ENCODE results near the gene TYMP.

TYMP gene

DNA sequence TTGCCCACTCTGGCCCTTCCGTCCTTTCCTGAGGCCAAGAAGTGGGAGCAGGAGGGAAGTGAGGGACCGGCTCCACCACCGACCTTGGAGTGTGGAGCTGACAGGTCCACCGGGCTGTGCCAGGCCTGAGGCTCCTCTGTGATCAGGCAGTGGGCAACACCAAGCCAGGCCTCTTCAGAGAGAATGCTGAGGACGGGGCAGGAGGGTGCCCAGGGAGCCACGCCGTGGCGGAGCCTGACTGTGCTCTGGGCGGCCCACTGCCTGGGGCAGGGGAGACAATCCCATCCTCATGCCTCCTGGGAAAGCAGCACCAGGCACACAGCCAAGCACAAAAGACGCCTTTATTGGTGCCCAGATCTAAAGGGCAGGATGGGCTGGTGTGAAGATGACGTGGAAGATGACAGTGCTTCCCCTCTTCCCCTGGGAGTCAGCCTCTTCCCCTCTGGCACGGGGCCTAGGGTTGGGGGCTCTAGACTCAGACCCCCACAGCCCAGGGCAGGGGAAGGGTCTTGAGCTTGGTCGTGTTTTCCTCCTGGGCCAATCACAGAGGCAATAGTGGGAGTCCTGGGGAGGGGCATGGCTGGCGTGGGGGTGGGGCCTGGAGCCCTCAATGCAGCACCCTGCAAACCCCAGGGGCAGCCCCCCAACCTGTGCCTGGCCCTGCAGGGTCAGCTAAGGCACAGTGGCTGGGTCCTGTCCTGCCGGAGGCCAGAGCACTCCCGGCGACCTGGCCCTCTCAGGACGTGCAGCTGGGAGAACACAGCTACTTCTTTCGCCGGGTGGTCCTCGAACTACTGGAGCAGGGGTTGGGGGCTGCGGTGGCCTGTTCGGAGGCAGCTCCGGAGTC, 27.0 kb downstream of the TYMP start:
- Histone ChIP-seq H3K9me3 (ENCODE audit: control insufficient read depth, insufficient read depth, low read depth, low read length) (no peaks in the 10 kb centered on the region), H3K4me3 (ENCODE audit: low read depth, low read length) (no peak overlapping the region), H3K27ac (ENCODE audit: extremely low read depth, low read depth, low read length) (no peak overlapping the region), H3K4me1 (ENCODE audit: control insufficient read depth, insufficient read depth, low read length) (peaks cover 3% of the 10 kb centered on the region), H3K36me3 (ENCODE audit: control insufficient read depth in 2 of 2, insufficient read depth in 1 of 2, low read length in 2 of 2) (peaks cover 0 to 37% of the 10 kb centered on the region in 2 experiments; a peak in 1 of 3 replicates)
- no peak for TF ChIP-seq ZNF350 (tag by site-specific recombination; IDR thresholded peaks at IDR 0.05)
- ChIA-PET POLR2A (interaction anchor here (0.8 to 3.3 kb wide), 2 partner anchors 20 to 23 kb away, joined by 3 to 12 read pairs; partner anchors contain the start of gene SCO2), CTCF (interaction anchor here (0.6 to 1.1 kb wide), 2 partner anchors 23 to 64 kb away, joined by 3 to 5 read pairs; partner anchors contain the start of gene SCO2)

DNA sequence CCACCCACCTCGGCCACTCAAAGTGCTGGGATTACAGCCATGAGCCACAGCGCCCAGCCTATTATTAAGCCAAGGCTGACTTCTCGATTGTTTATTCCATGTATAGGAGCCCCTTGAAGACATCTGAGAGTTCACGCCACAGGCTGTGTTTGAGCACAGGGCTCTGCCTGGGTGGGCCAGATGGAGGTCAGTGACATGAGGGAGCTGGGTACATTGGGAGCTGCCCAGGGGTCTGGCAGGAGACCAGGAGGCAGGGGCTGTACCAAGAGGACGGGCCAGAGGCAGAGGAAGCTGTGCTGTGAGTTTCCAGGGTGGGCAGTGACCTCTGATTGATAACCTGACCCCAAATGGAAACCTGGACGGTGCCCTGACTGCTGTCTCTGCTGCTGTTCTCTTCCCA, 27.7 kb downstream of the TYMP start:
- ChIA-PET CTCF (interaction anchor here (0.6 to 1.2 kb wide), 4 partner anchors 24 to 160 kb away, joined by 3 to 5 read pairs (median 4); partner anchors contain the start of gene SCO2), POLR2A (interaction anchor here (0.9 to 3.3 kb wide), 3 partner anchors 24 to 58 kb away, joined by 3 to 12 read pairs (median 3); partner anchors contain the start of gene SCO2)
- no peak overlapping the region for H3K27ac ChIP-seq (ENCODE audit: extremely low read depth, low read depth, low read length)
- no peak for TF ChIP-seq KLF9 (tag by site-specific recombination; IDR thresholded peaks at IDR 0.05; ENCODE audit: low read depth)
- no peak for TF ChIP-seq ZNF548 (tag by site-specific recombination; IDR thresholded peaks at IDR 0.05)
- no peak for TF ChIP-seq ZNF624 (tag by site-specific recombination; IDR thresholded peaks at IDR 0.05)
- TF ChIP-seq, protein P1, sequence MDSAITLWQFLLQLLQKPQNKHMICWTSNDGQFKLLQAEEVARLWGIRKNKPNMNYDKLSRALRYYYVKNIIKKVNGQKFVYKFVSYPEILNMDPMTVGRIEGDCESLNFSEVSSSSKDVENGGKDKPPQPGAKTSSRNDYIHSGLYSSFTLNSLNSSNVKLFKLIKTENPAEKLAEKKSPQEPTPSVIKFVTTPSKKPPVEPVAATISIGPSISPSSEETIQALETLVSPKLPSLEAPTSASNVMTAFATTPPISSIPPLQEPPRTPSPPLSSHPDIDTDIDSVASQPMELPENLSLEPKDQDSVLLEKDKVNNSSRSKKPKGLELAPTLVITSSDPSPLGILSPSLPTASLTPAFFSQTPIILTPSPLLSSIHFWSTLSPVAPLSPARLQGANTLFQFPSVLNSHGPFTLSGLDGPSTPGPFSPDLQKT (IDR thresholded peaks at IDR 0.05; ENCODE audit: borderline replicate concordance, low read depth, low read length) = no peak
- TF ChIP-seq, protein P2, sequence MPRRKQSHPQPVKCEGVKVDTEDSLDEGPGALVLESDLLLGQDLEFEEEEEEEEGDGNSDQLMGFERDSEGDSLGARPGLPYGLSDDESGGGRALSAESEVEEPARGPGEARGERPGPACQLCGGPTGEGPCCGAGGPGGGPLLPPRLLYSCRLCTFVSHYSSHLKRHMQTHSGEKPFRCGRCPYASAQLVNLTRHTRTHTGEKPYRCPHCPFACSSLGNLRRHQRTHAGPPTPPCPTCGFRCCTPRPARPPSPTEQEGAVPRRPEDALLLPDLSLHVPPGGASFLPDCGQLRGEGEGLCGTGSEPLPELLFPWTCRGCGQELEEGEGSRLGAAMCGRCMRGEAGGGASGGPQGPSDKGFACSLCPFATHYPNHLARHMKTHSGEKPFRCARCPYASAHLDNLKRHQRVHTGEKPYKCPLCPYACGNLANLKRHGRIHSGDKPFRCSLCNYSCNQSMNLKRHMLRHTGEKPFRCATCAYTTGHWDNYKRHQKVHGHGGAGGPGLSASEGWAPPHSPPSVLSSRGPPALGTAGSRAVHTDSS (tag by site-specific recombination; IDR thresholded peaks at IDR 0.05) = no peak
- no peak for TF ChIP-seq TRIM28 (IDR thresholded peaks at IDR 0.05; ENCODE audit: borderline replicate concordance, low read length)
- peaks cover 0 to 37% of the 10 kb centered on the region in 2 experiments; a peak in 1 of 3 replicates for H3K36me3 ChIP-seq (ENCODE audit: control insufficient read depth in 2 of 2, insufficient read depth in 1 of 2, low read length in 2 of 2)
- no peak overlapping the region for H3K4me3 ChIP-seq (ENCODE audit: low read depth, low read length)
- H3K4me1 ChIP-seq (ENCODE audit: control insufficient read depth, insufficient read depth, low read length) = peaks cover 3% of the 10 kb centered on the region
- no peaks in the 10 kb centered on the region for H3K9me3 ChIP-seq (ENCODE audit: control insufficient read depth, insufficient read depth, low read depth, low read length)

DNA sequence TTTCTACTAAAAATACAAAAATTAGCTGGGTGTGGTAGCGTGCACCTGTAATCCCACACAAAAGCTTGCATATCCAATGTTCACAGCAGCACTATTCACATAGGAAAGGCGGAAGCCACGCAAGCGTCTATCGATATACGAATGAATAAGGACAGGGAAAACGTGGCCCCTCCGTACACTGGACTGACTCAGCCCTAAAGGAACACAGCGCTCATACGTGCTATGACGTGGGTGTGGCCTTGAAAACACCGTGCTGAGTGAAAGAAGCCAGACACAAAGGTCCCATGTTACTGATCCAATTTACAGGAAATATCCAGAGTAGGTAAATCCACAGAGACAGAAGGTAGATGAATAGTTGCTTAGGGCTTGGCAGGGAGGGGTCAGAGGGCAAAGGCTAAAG, 29.4 kb downstream of the TYMP start:
- POLR2A ChIA-PET = interaction anchor here (0.5 to 3.8 kb wide), 7 partner anchors 7 to 193 kb away, joined by 3 to 33 read pairs (median 5); partner anchors contain the start of genes LMF2, NCAPH2 and SCO2

More for the DNA sequence above, 29.4 kb downstream of the TYMP start:
- Histone ChIP-seq H3K9me3 (ENCODE audit: control insufficient read depth, insufficient read depth, low read depth, low read length) (no peaks in the 10 kb centered on the region), H3K27ac (ENCODE audit: extremely low read depth, low read depth, low read length) (no peak overlapping the region), H3K4me3 (ENCODE audit: low read depth, low read length) (no peak overlapping the region), H3K4me1 (ENCODE audit: control insufficient read depth, insufficient read depth, low read length) (no peaks in the 10 kb centered on the region), H3K36me3 (ENCODE audit: control insufficient read depth in 2 of 2, insufficient read depth in 1 of 2, low read length in 2 of 2) (peaks cover 0 to 29% of the 10 kb centered on the region in 2 experiments; a peak in 1 of 3 replicates)
- no peak for TF ChIP-seq KLF1 (tag by site-specific recombination; IDR thresholded peaks at IDR 0.05)
- TF ChIP-seq, protein P3, sequence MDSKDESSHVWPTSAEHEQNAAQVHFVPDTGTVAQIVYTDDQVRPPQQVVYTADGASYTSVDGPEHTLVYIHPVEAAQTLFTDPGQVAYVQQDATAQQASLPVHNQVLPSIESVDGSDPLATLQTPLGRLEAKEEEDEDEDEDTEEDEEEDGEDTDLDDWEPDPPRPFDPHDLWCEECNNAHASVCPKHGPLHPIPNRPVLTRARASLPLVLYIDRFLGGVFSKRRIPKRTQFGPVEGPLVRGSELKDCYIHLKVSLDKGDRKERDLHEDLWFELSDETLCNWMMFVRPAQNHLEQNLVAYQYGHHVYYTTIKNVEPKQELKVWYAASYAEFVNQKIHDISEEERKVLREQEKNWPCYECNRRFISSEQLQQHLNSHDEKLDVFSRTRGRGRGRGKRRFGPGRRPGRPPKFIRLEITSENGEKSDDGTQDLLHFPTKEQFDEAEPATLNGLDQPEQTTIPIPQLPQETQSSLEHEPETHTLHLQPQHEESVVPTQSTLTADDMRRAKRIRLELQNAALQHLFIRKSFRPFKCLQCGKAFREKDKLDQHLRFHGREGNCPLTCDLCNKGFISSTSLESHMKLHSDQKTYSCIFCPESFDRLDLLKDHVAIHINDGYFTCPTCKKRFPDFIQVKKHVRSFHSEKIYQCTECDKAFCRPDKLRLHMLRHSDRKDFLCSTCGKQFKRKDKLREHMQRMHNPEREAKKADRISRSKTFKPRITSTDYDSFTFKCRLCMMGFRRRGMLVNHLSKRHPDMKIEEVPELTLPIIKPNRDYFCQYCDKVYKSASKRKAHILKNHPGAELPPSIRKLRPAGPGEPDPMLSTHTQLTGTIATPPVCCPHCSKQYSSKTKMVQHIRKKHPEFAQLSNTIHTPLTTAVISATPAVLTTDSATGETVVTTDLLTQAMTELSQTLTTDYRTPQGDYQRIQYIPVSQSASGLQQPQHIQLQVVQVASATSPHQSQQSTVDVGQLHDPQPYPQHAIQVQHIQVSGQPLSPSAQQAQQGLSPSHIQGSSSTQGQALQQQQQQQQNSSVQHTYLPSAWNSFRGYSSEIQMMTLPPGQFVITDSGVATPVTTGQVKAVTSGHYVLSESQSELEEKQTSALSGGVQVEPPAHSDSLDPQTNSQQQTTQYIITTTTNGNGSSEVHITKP (tag by site-specific recombination; IDR thresholded peaks at IDR 0.05) = no peak
- TF ChIP-seq ZNF571 (tag by site-specific recombination; IDR thresholded peaks at IDR 0.05) = no peak
- CTCF ChIA-PET = interaction anchor here (0.5 to 1.3 kb wide), 3 partner anchors 25 to 191 kb away, joined by 3 to 6 read pairs (median 3); partner anchors contain the start of gene SCO2
